HCT116 (cell line): ENCODE measurements around the gene CERT1. TPM values are rescaled to one million over a fixed set of nuclear protein-coding genes. Genes with fewer than 3 reads are reported as not detected.

ENCODE experiments used
- ATAC-seq: fragments of 200-7000 bp; cut with Tn5 transposase; 2 replicates; pipeline ENCODE4 v1.9.1; 2020; ENCODE audit warnings: mild to moderate bottlenecking, moderate library complexity
- BruUV-seq: library from RNA; stranded (reverse); fragments of 400-500 nt; replicated peaks from 2 replicates; lab custom pipeline; 2021; lab: Mats Ljungman, UMichigan
- CTCF ChIA-PET: fragments of 300-600 bp; sonication (Branson Sonifier 250); formaldehyde crosslinking; loops from one replicate; lab custom pipeline; 2021; ENCODE audit warnings: antibody characterized with exemption; lab: Charles Lee
- POLR2A ChIA-PET: fragments of 300-600, 350-600 bp; sonication (Branson Sonifier 250); formaldehyde crosslinking; loops from one replicate; lab custom pipeline; 2021; ENCODE audit warnings: antibody characterized with exemption; lab: Charles Lee
- RAD21 ChIA-PET, 2 experiments: fragments of 300-600 bp; sonication (Branson Sonifier 250); formaldehyde crosslinking; loops; one replicate each; lab custom pipeline; 2023; ENCODE audit warnings: low total read pairs in 2 of 2; ENCODE audit not compliant: uncharacterized antibody in 2 of 2, unreplicated experiment in 2 of 2, low non-redundant PET in 1 of 2; lab: Charles Lee
- DNase-seq: peaks from one replicate; pipeline ENCODE4 v3.0.0-alpha.2; 2010; ENCODE audit warnings: low read depth, low spot score
- H2AFZ ChIP-seq: fragments of 200-600 bp; shearing (Covaris generic), sonication (generic); 2 replicates; pipeline ENCODE4 v1.6.1; 2017; ENCODE audit warnings: low read depth, mixed run types, mixed read lengths, antibody characterized with exemption, low read length; ENCODE audit not compliant: poor library complexity, severe bottlenecking
- H3K27ac ChIP-seq: 2 replicates; pipeline ENCODE4 v1.5.1; 2012; ENCODE audit warnings: low read depth, low read length
- H3K27me3 ChIP-seq: fragments of 200-600 bp; sonication (generic); 2 replicates; pipeline ENCODE4 v1.6.1; 2016; ENCODE audit warnings: mixed run types, low read length, mixed read lengths; ENCODE audit not compliant: insufficient read depth
- H3K36me3 ChIP-seq, 2 experiments: fragments of 200-500 bp in 1 of 2; fragments of 200-600 bp in 1 of 2; sonication (Bioruptor generic) in 1 of 2; sonication (generic) in 1 of 2; 2 replicates each; pipeline versions ENCODE4 v1.5.1 to v1.6.1; 2014 to 2016; ENCODE audit warnings: low read length in 2 of 2, inconsistent platforms in 1 of 2, mixed read lengths in 1 of 2, mixed run types in 1 of 2; ENCODE audit not compliant: insufficient read depth in 2 of 2, control insufficient read depth in 1 of 2
- H3K4me1 ChIP-seq, 2 experiments: fragments of 200-600 bp in 1 of 2; sonication (generic) in 1 of 2; 2 replicates each; pipeline versions ENCODE4 v1.5.1 to v1.6.1; 2012 to 2017; ENCODE audit warnings: low read length in 2 of 2, inconsistent platforms in 1 of 2, mild to moderate bottlenecking in 1 of 2, mixed read lengths in 1 of 2, mixed run types in 1 of 2, moderate library complexity in 1 of 2; ENCODE audit not compliant: insufficient read depth in 2 of 2, control insufficient read depth in 1 of 2
- H3K4me2 ChIP-seq: fragments of 200-600 bp; sonication (generic); 2 replicates; pipeline ENCODE4 v1.6.1; 2017; ENCODE audit warnings: mixed run types, low read length, mixed read lengths
- H3K4me3 ChIP-seq, 2 experiments: fragments of 200-600 bp in 1 of 2; sonication (generic) in 1 of 2; replicated peaks in 1 of 2; 2 replicates each; pipeline ENCODE4 v1.5.1; 2011 to 2016; ENCODE audit warnings: low read length in 2 of 2, control low read depth in 1 of 2, low read depth in 1 of 2, mild to moderate bottlenecking in 1 of 2, mixed read lengths in 1 of 2, mixed run types in 1 of 2
- H3K79me2 ChIP-seq: fragments of 200-600 bp; sonication (generic); 2 replicates; pipeline ENCODE4 v1.6.1; 2017; ENCODE audit warnings: mild to moderate bottlenecking, mixed run types, low read length, moderate library complexity, mixed read lengths; ENCODE audit not compliant: insufficient read depth
- H3K9ac ChIP-seq: fragments of 200-600 bp; sonication (generic); 2 replicates; pipeline ENCODE4 v1.6.1; 2016; ENCODE audit warnings: low read length, mixed read lengths
- H3K9me2 ChIP-seq: fragments of 200-600 bp; sonication (generic), shearing (Covaris generic); 2 replicates; pipeline ENCODE4 v1.6.1; 2017; ENCODE audit warnings: mixed run types, mild to moderate bottlenecking, moderate library complexity; ENCODE audit not compliant: insufficient read depth
- H3K9me3 ChIP-seq, 2 experiments: fragments of 200-500 bp in 1 of 2; fragments of 200-600 bp in 1 of 2; sonication (Bioruptor generic) in 1 of 2; sonication (generic) in 1 of 2; 2 replicates each; pipeline ENCODE4 v1.6.1; 2014 to 2017; ENCODE audit warnings: low read length in 2 of 2, mixed read lengths in 2 of 2, inconsistent platforms in 1 of 2, low read depth in 1 of 2, mild to moderate bottlenecking in 1 of 2, mixed run types in 1 of 2, moderate library complexity in 1 of 2; ENCODE audit not compliant: control insufficient read depth in 1 of 2, insufficient read depth in 1 of 2
- H4K20me1 ChIP-seq: fragments of 200-600 bp; sonication (generic), shearing (Covaris generic); 2 replicates; pipeline ENCODE4 v1.6.1; 2017; ENCODE audit warnings: mixed run types, mild to moderate bottlenecking, moderate library complexity; ENCODE audit not compliant: insufficient read depth
- ATF3 ChIP-seq: IDR thresholded peaks from 2 replicates; pipeline ENCODE4 v1.6.1; 2012
- ELF1 ChIP-seq: IDR thresholded peaks from 2 replicates; pipeline ENCODE4 v1.6.1; 2012; ENCODE audit warnings: low read depth, borderline replicate concordance
- JUND ChIP-seq: IDR thresholded peaks from 2 replicates; pipeline ENCODE4 v1.6.1; 2012
- POLR2A ChIP-seq: IDR thresholded peaks from 2 replicates; pipeline ENCODE4 v1.7.0; 2011; ENCODE audit warnings: borderline replicate concordance; ENCODE audit not compliant: insufficient read depth, insufficient read length; ENCODE audit errors: extremely low read depth
- SP1 ChIP-seq: IDR thresholded peaks from 2 replicates; pipeline ENCODE4 v1.6.1; 2012; ENCODE audit warnings: low read depth
- SRF ChIP-seq: IDR thresholded peaks from 2 replicates; pipeline ENCODE4 v1.6.1; 2012; ENCODE audit warnings: low read depth
- ZFX ChIP-seq: fragments of 450-650 bp; IDR thresholded peaks from 2 replicates; pipeline ENCODE4 v1.6.1; 2017
- intact Hi-C: fragments of 100-400 bp; cut with micrococcal nuclease; formaldehyde crosslinking; loops from 2 replicates; pipeline ENCODE4 v1.10.0; 2022
- total RNA-seq: library from RNA; stranded (reverse); gene quantifications from one replicate; pipeline ENCODE4 v1.2.1, GENCODE V29; 2021; ENCODE audit not compliant: unreplicated experiment
- TF ChIP-seq, protein P1 (sequence below): IDR thresholded peaks from 2 replicates; pipeline ENCODE4 v1.6.1; 2011; ENCODE audit warnings: mild to moderate bottlenecking, low read length, moderate library complexity; ENCODE audit not compliant: insufficient replicate concordance; ENCODE audit errors: extremely low read depth

Gene CERT1
- total RNA-seq, 1 experiment from 2014 or later, result 22.8 TPM

DNA sequence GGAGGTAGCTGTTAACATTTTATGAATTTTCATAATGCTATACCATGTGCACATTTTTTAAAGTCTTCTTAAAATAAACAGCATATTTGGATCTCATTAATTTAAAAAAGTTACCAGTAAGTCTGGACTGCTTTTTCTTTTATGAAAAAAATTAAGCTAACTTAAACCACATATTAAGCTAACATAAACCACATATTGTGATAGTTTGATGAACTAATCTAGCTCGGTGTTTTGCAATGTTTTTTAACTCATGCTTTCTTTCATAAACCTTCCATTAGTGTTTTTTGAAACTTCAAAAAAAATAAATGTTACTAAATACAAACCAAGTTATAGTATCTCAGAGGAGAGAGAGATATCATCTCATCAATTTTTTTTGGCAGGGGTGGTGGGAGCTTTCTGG is 26.8 kb upstream of the CERT1 start (continued):
- TF ChIP-seq POLR2A (no peak), JUND (no peak), ATF3 (no peak), SP1 (no peak)

- Histone ChIP-seq H3K4me2 (no peak overlapping the region), H3K79me2 (peaks cover 43% of the 10 kb centered on the region), H3K4me3 (no peak overlapping the region), H3K9ac (no peak overlapping the region), H3K27ac (no peak overlapping the region), H4K20me1 (no peaks in the 10 kb centered on the region), H3K4me1 (no peaks in the 10 kb centered on the region; a peak in 1 of 4 replicates), H3K36me3 (no peaks in the 10 kb centered on the region), H3K9me2 (no peaks in the 10 kb centered on the region), H2AFZ (no peak overlapping the region), H3K9me3 (no peaks in the 10 kb centered on the region), H3K27me3 (no peaks in the 10 kb centered on the region)
- ChIA-PET CTCF (no interaction called here), POLR2A (no interaction called here), RAD21 (no interaction called here)
- TF ChIP-seq SRF (no peak), ZFX (no peak), SP1 (no peak), ELF1 (no peak)
- TF ChIP-seq, protein P1, sequence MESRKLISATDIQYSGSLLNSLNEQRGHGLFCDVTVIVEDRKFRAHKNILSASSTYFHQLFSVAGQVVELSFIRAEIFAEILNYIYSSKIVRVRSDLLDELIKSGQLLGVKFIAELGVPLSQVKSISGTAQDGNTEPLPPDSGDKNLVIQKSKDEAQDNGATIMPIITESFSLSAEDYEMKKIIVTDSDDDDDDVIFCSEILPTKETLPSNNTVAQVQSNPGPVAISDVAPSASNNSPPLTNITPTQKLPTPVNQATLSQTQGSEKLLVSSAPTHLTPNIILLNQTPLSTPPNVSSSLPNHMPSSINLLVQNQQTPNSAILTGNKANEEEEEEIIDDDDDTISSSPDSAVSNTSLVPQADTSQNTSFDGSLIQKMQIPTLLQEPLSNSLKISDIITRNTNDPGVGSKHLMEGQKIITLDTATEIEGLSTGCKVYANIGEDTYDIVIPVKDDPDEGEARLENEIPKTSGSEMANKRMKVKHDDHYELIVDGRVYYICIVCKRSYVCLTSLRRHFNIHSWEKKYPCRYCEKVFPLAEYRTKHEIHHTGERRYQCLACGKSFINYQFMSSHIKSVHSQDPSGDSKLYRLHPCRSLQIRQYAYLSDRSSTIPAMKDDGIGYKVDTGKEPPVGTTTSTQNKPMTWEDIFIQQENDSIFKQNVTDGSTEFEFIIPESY, result no peak
- no peak for ATAC-seq
- intact Hi-C loops, result no loop called here
- no peak for DNase-seq
- BruUV-seq, result no TSS peak
Measured at GRCh38 chr5:75536694-75537360, 25.4 kb upstream of the CERT1 start.
